ENCODE data around the gene SCN3B. TPM values are rescaled to one million over a fixed set of nuclear protein-coding genes. Genes with fewer than 3 reads are reported as not detected.

The SCN3B gene
- total RNA-seq, 1 experiment from 2014 or later = not detected

- POLR2A ChIA-PET (ENCODE audit: unreplicated experiment) = no interaction called here
- H3F3A ChIP-seq (ENCODE audit: insufficient read depth, low read depth) = no peaks in the 10 kb centered on the region
- H2AFZ ChIP-seq = no peak overlapping the region
- H3K9me3 ChIP-seq (ENCODE audit: insufficient read depth, low read depth) = no peaks in the 10 kb centered on the region
- H3K36me3 ChIP-seq (ENCODE audit: low read depth) = no peaks in the 10 kb centered on the region
- no TSS peak for BruUV-seq (replicated peaks)
- peaks cover 56% of the 10 kb centered on the region for H3K27me3 ChIP-seq (ENCODE audit: insufficient read depth, low read depth)
- TF ChIP-seq EZH2 (IDR thresholded peaks at IDR 0.05; ENCODE audit: low read depth) (no peak), CTCF (conservative IDR thresholded peaks at IDR 0.05) (no peak)
- CTCF ChIA-PET = no interaction called here
- no peaks in the 10 kb centered on the region for H3K9me2 ChIP-seq (ENCODE audit: insufficient read depth)
- intact Hi-C loops (cut with micrococcal nuclease; ENCODE audit: unreplicated experiment) = loop anchor here (10.0 kb wide), 2 partner anchors 296 to 596 kb away; no protein-coding TSS in a partner anchor
- no peaks in the 10 kb centered on the region for H4K20me1 ChIP-seq (ENCODE audit: insufficient read depth)
- no peak overlapping the region for H3K4me2 ChIP-seq
- no peak overlapping the region for H3K4me3 ChIP-seq
- H3K27ac ChIP-seq = no peak overlapping the region
- no peak for DNase-seq
- no peaks in the 10 kb centered on the region for H3K4me1 ChIP-seq (replicated peaks; ENCODE audit: insufficient read depth)
- no peaks in the 10 kb centered on the region for H3K79me2 ChIP-seq (ENCODE audit: low read depth)
Measured at GRCh38 chr11:123700772-123701171, 46.3 kb upstream of the SCN3B start.

GRCh38 chr11:123698546-123699127, 44.2 kb upstream of the SCN3B start:
- Histone ChIP-seq H3K9me3 (ENCODE audit: insufficient read depth, low read depth) (no peaks in the 10 kb centered on the region), H3K27ac (no peak overlapping the region), H3K27me3 (ENCODE audit: insufficient read depth, low read depth) (peaks cover 61% of the 10 kb centered on the region), H3K4me1 (replicated peaks; ENCODE audit: insufficient read depth) (peaks cover 6% of the 10 kb centered on the region; the same call in 1 of the 2 replicates), H3K36me3 (ENCODE audit: low read depth) (no peaks in the 10 kb centered on the region), H3K79me2 (ENCODE audit: low read depth) (no peaks in the 10 kb centered on the region), H3K4me2 (no peak overlapping the region), H2AFZ (no peak overlapping the region), H3K4me3 (no peak overlapping the region), H3K9me2 (ENCODE audit: insufficient read depth) (no peaks in the 10 kb centered on the region), H3F3A (ENCODE audit: insufficient read depth, low read depth) (no peaks in the 10 kb centered on the region), H4K20me1 (ENCODE audit: insufficient read depth) (no peaks in the 10 kb centered on the region)
- BruUV-seq (replicated peaks) = no TSS peak
- CTCF ChIA-PET = no interaction called here
- no peak for DNase-seq
- POLR2A ChIA-PET (ENCODE audit: unreplicated experiment) = interaction anchor here (0.6 kb wide), 1 partner anchor 382 kb away, joined by 4 read pairs; no protein-coding TSS in a partner anchor
- intact Hi-C loops (cut with micrococcal nuclease; ENCODE audit: unreplicated experiment) = no loop called here
- TF ChIP-seq EZH2 (IDR thresholded peaks at IDR 0.05; ENCODE audit: low read depth) = no peak
- TF ChIP-seq CTCF (conservative IDR thresholded peaks at IDR 0.05) = no peak

GRCh38 chr11:123696183-123696582, 41.8 kb upstream of the SCN3B start:
- no peak overlapping the region for H3K4me3 ChIP-seq
- ChIA-PET CTCF (no interaction called here), POLR2A (ENCODE audit: unreplicated experiment) (no interaction called here)
- no peak overlapping the region for H3K27ac ChIP-seq
- intact Hi-C loops (cut with micrococcal nuclease; ENCODE audit: unreplicated experiment) = no loop called here
- H3K4me1 ChIP-seq (replicated peaks; ENCODE audit: insufficient read depth) = peaks cover 6% of the 10 kb centered on the region; the same call in 1 of the 2 replicates
- no peaks in the 10 kb centered on the region for H3F3A ChIP-seq (ENCODE audit: insufficient read depth, low read depth)
- no peaks in the 10 kb centered on the region for H3K36me3 ChIP-seq (ENCODE audit: low read depth)
- no peaks in the 10 kb centered on the region for H3K79me2 ChIP-seq (ENCODE audit: low read depth)
- no peaks in the 10 kb centered on the region for H3K9me3 ChIP-seq (ENCODE audit: insufficient read depth, low read depth)
- TF ChIP-seq CTCF (conservative IDR thresholded peaks at IDR 0.05) = no peak
- no peak for TF ChIP-seq EZH2 (IDR thresholded peaks at IDR 0.05; ENCODE audit: low read depth)
- no TSS peak for BruUV-seq (replicated peaks)
- peaks cover 75% of the 10 kb centered on the region for H3K27me3 ChIP-seq (ENCODE audit: insufficient read depth, low read depth)
- H2AFZ ChIP-seq = no peak overlapping the region
- H4K20me1 ChIP-seq (ENCODE audit: insufficient read depth) = no peaks in the 10 kb centered on the region
- no peak for DNase-seq
- H3K4me2 ChIP-seq = no peak overlapping the region
- H3K9me2 ChIP-seq (ENCODE audit: insufficient read depth) = no peaks in the 10 kb centered on the region
